ENCODE results near the gene BMP7.

GRCh38 chr20:57170343-57170742 lies 96.1 kb downstream of the BMP7 start:
- no peak for TF ChIP-seq POLR2A (IDR thresholded peaks at IDR 0.05)
- TF ChIP-seq POLR2AphosphoS5 (IDR thresholded peaks at IDR 0.05) = no peak

Measured in spleen (tissue), 3 donors.